HuH-7.5 (cell line): Measurements from ENCODE around the gene SELENOV.

Experiments
- DNase-seq: peaks from one replicate; pipeline ENCODE4 v3.0.0; 2011; ENCODE audit warnings: low spot score

Gene SELENOV

GRCh38 chr19:39558624-39559117 lies 43.7 kb downstream of the SELENOV start:
- DNase-seq = no peak

- DNase-seq = no peak
These were observed 48.5 kb downstream of the SELENOV start for GRCh38 chr19:39563408-39563807.

- no peak for DNase-seq
These were observed 51.1 kb downstream of the SELENOV start for GRCh38 chr19:39566064-39566463.

DNA sequence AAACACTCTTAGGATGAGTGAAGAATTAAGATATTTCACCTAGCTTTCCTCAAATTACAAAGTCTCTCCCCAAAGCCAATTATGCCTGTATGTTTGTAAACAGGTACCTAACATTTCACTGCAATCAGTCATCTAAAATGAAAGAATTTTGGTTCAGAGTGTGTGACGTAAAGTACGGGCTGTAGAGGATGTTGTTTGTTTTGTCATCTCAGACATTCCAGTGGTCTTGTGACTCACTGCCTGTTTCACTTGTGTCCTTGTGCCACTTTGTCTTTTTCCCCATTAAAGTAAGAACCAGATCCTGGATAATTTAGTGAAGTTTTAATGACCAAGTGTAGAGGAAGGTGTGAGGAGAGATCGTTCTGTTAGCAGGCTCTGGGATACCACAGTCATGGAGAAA lies 53.7 kb downstream of the SELENOV start:
- DNase-seq = no peak
